HepG2 (cell line): ENCODE results near the gene ZNF700. TPM values are rescaled to one million over a fixed set of nuclear protein-coding genes. Genes with fewer than 3 reads are reported as not detected.
A peak's percentile ranks its signal among the peaks of the same experiment; 100 is the strongest.

ENCODE experiments used
- BATF2 ChIP-seq: sonication (generic); formaldehyde crosslinking; IDR thresholded peaks from 2 replicates; pipeline ENCODE4 v1.8.0; 2022; ENCODE audit warnings: mild to moderate bottlenecking, missing genetic modification reagents, moderate library complexity
- DNMT1 ChIP-seq: sonication (generic); formaldehyde crosslinking; IDR thresholded peaks from 2 replicates; pipeline ENCODE4 v1.5.1; 2020; ENCODE audit warnings: mild to moderate bottlenecking, missing genetic modification reagents
- ELF4 ChIP-seq: sonication (generic); formaldehyde crosslinking; IDR thresholded peaks from 2 replicates; pipeline ENCODE4 v1.5.0; 2020; ENCODE audit warnings: missing genetic modification reagents, mild to moderate bottlenecking, moderate library complexity, borderline replicate concordance
- GZF1 ChIP-seq: sonication (generic); formaldehyde crosslinking; IDR thresholded peaks from 2 replicates; pipeline ENCODE4 v1.5.1; 2020; ENCODE audit warnings: mild to moderate bottlenecking, missing genetic modification reagents
- IRF1 ChIP-seq: sonication (generic); formaldehyde crosslinking; IDR thresholded peaks from 2 replicates; pipeline ENCODE4 v1.4.0; 2020; ENCODE audit warnings: low read depth, mild to moderate bottlenecking, missing genetic modification reagents
- KMT2B ChIP-seq: IDR thresholded peaks from 2 replicates; pipeline ENCODE4 v1.6.1; 2016; ENCODE audit warnings: missing genetic modification reagents, missing compliant biosample characterization
- MEF2D ChIP-seq: sonication (generic); formaldehyde crosslinking; IDR thresholded peaks from 2 replicates; pipeline ENCODE4 v1.5.1; 2020; ENCODE audit warnings: mild to moderate bottlenecking, missing genetic modification reagents
- NFYB ChIP-seq: sonication (generic); formaldehyde crosslinking; IDR thresholded peaks from 2 replicates; pipeline ENCODE4 v1.4.0; 2020; ENCODE audit warnings: missing genetic modification reagents
- PBX2 ChIP-seq: IDR thresholded peaks from 2 replicates; pipeline ENCODE4 v1.6.1; 2016; ENCODE audit warnings: control low read depth
- PCBP2 ChIP-seq: fragments of 200-400 bp; formaldehyde crosslinking; optimal IDR thresholded peaks from 2 replicates; pipeline ENCODE3; 2018; ENCODE audit warnings: low read length, low read depth; ENCODE audit not compliant: poor library complexity, severe bottlenecking
- RCOR2 ChIP-seq: IDR thresholded peaks from 2 replicates; pipeline ENCODE4 v1.6.1; 2016; ENCODE audit warnings: missing biosample characterization, missing genetic modification reagents
- SIX4 ChIP-seq: sonication (generic); formaldehyde crosslinking; IDR thresholded peaks from 2 replicates; pipeline ENCODE4 v1.4.0; 2020; ENCODE audit warnings: missing genetic modification reagents
- SNAPC2 ChIP-seq: sonication (generic); formaldehyde crosslinking; IDR thresholded peaks from 2 replicates; pipeline ENCODE4 v1.8.1; 2022; ENCODE audit warnings: mild to moderate bottlenecking, missing genetic modification reagents
- SPEN ChIP-seq: sonication (generic); formaldehyde crosslinking; IDR thresholded peaks from 2 replicates; pipeline ENCODE4 v1.5.1; 2020; ENCODE audit warnings: low read depth, mild to moderate bottlenecking, missing genetic modification reagents
- SRSF1 ChIP-seq: fragments of 200-400 bp; formaldehyde crosslinking; optimal IDR thresholded peaks from 2 replicates; pipeline ENCODE3; 2017; ENCODE audit warnings: mild to moderate bottlenecking, low read depth, low read length, moderate library complexity
- TOE1 ChIP-seq: sonication (generic); formaldehyde crosslinking; IDR thresholded peaks from 2 replicates; pipeline ENCODE4 v1.4.0; 2020; ENCODE audit warnings: mild to moderate bottlenecking, missing genetic modification reagents
- YEATS4 ChIP-seq: sonication (generic); formaldehyde crosslinking; IDR thresholded peaks from 2 replicates; pipeline ENCODE4 v1.4.0; 2020; ENCODE audit warnings: missing genetic modification reagents, borderline replicate concordance
- ZMAT3 ChIP-seq: sonication (generic); formaldehyde crosslinking; conservative IDR thresholded peaks from 2 replicates; pipeline ENCODE4 v1.7.0; 2021; ENCODE audit warnings: missing genetic modification reagents
- ZNF18 ChIP-seq: sonication (generic); formaldehyde crosslinking; IDR thresholded peaks from 2 replicates; pipeline ENCODE4 v1.8.0; 2022; ENCODE audit warnings: mild to moderate bottlenecking, missing genetic modification reagents; ENCODE audit not compliant: insufficient replicate concordance
- ZNF234 ChIP-seq: sonication (generic); formaldehyde crosslinking; conservative IDR thresholded peaks from 2 replicates; pipeline ENCODE4 v1.5.1; 2020; ENCODE audit warnings: mild to moderate bottlenecking, missing genetic modification reagents
- ZNF274 ChIP-seq: sonication (generic); formaldehyde crosslinking; IDR thresholded peaks from 2 replicates; pipeline ENCODE4 v1.5.1; 2020; ENCODE audit warnings: mild to moderate bottlenecking, missing genetic modification reagents
- ZNF3 ChIP-seq: IDR thresholded peaks from 2 replicates; pipeline ENCODE4 v1.7.0; 2017; ENCODE audit warnings: inconsistent platforms
- ZNF335 ChIP-seq: sonication (generic); formaldehyde crosslinking; IDR thresholded peaks from 2 replicates; pipeline ENCODE4 v1.4.0; 2020; ENCODE audit warnings: missing genetic modification reagents
- ZNF33B ChIP-seq: sonication (generic); formaldehyde crosslinking; IDR thresholded peaks from 2 replicates; pipeline ENCODE4 v1.5.1; 2020; ENCODE audit warnings: mild to moderate bottlenecking, missing genetic modification reagents
- ZNF343 ChIP-seq: sonication (generic); formaldehyde crosslinking; IDR thresholded peaks from 2 replicates; pipeline ENCODE4 v1.4.0; 2020; ENCODE audit warnings: mild to moderate bottlenecking, missing genetic modification reagents
- ZNF550 ChIP-seq: sonication (generic); formaldehyde crosslinking; IDR thresholded peaks from 2 replicates; pipeline ENCODE4 v1.4.0; 2020; ENCODE audit warnings: mild to moderate bottlenecking, missing genetic modification reagents, borderline replicate concordance
- ZNF556 ChIP-seq: sonication (generic); formaldehyde crosslinking; IDR thresholded peaks from 2 replicates; pipeline ENCODE4 v1.4.0; 2020; ENCODE audit warnings: mild to moderate bottlenecking, missing genetic modification reagents, borderline replicate concordance
- ZNF619 ChIP-seq: sonication (generic); formaldehyde crosslinking; IDR thresholded peaks from 2 replicates; pipeline ENCODE4 v1.4.0; 2020; ENCODE audit warnings: mild to moderate bottlenecking, missing genetic modification reagents
- polyA plus RNA-seq, 8 experiments: library from polyadenylated mRNA; depleted of rRNA in 3 of 8; stranded (reverse) in 7 of 8; unstranded in 1 of 8; fragments of >200 nt; fragmentation: Illumina TruSeq in 4 of 8; extraction: Trizol in 4 of 8; gene quantifications; 2 replicates each; pipeline versions ENCODE4 v1.2.1 to v1.2.3, GENCODE V29; 2011 to 2016; ENCODE audit warnings: low read depth in 4 of 8, missing spikeins in 1 of 8, mixed read lengths in 1 of 8; ENCODE audit not compliant: insufficient read depth in 1 of 8
- total RNA-seq, 5 experiments: library from RNA; depleted of rRNA; stranded (reverse); fragments of >200 nt; fragmentation: Illumina TruSeq; extraction: Trizol; gene quantifications; 2 replicates each; pipeline ENCODE4 v1.2.3, GENCODE V29; 2016; ENCODE audit warnings: low read depth in 1 of 5

The ZNF700 gene
- total and polyA plus RNA-seq, 2 of the 13 experiments (the other 11 are each of a cell fraction or from before 2014, with no cell fraction given) = 6.0 to 12.8 TPM

- TF ChIP-seq BATF2 (CRISPR knock-in tag) = peak; percentile 29; the same call in 1 of the 2 replicates
- TF ChIP-seq ZNF274 (CRISPR knock-in tag) = 0 out of 2 replicates have a peak, but pooled peaks have one; percentile 34
- no peak for TF ChIP-seq DNMT1 (CRISPR knock-in tag)
- no peak for TF ChIP-seq PCBP2
- TF ChIP-seq SNAPC2 = peak; percentile 58; the same call in 1 of the 2 replicates
- no peak for TF ChIP-seq ZNF234 (CRISPR knock-in tag)
- peak; percentile 79 for TF ChIP-seq ELF4 (CRISPR knock-in tag)
- 0 out of 2 replicates have a peak, but pooled peaks have one; percentile 23 for TF ChIP-seq ZNF335 (CRISPR knock-in tag)
- peak; percentile 73; the same call in 1 of the 2 replicates for TF ChIP-seq ZMAT3 (CRISPR knock-in tag)
- TF ChIP-seq TOE1 (CRISPR knock-in tag) = no peak
- TF ChIP-seq GZF1 (CRISPR knock-in tag) = no peak
- TF ChIP-seq IRF1 (CRISPR knock-in tag) = peak; percentile 32; the same call in 1 of the 2 replicates
- TF ChIP-seq ZNF550 (CRISPR knock-in tag) = no peak
- peak; percentile 54; the same call in 1 of the 2 replicates for TF ChIP-seq YEATS4
- no peak for TF ChIP-seq ZNF18 (CRISPR knock-in tag)
- peak; percentile 93 for TF ChIP-seq PBX2 (CRISPR knock-in tag)
- TF ChIP-seq NFYB (CRISPR knock-in tag) = peak; percentile 95
- peak; percentile 5; the same call in 1 of the 2 replicates for TF ChIP-seq SIX4 (CRISPR knock-in tag)
- TF ChIP-seq ZNF33B (CRISPR knock-in tag) = peak; percentile 75
- no peak for TF ChIP-seq SRSF1
- peak; percentile 35; the same call in 1 of the 2 replicates for TF ChIP-seq MEF2D
- 0 out of 2 replicates have a peak, but pooled peaks have one; percentile 4 for TF ChIP-seq RCOR2
- TF ChIP-seq ZNF3 (CRISPR knock-in tag) = no peak
- no peak for TF ChIP-seq ZNF343
- TF ChIP-seq ZNF556 (CRISPR knock-in tag) = 0 out of 2 replicates have a peak, but pooled peaks have one; percentile 15
- peak; percentile 37; the same call in 1 of the 2 replicates for TF ChIP-seq KMT2B
- TF ChIP-seq SPEN (CRISPR knock-in tag) = peak; percentile 13; the same call in 1 of the 2 replicates
- no peak for TF ChIP-seq ZNF619 (CRISPR knock-in tag)
Observed at GRCh38 chr19:11924886-11925650, at the start of gene ZNF700 (continued).
